GM18873 (cell line): ENCODE results near the gene CSH2.
"Not testable (repeated sequence)": the region's sequence is repeated elsewhere in the genome, so short reads cannot be mapped to it uniquely, and the experiment has no call there.

Experiments
- ATAC-seq: cut with Tn5 transposase; IDR thresholded peaks from one replicate; pipeline ENCODE4 v1.9.1; 2021; ENCODE audit warnings: mild to moderate bottlenecking, moderate library complexity, moderate number of reproducible peaks; ENCODE audit not compliant: unreplicated experiment, low FRiP score

CSH2 gene

DNA sequence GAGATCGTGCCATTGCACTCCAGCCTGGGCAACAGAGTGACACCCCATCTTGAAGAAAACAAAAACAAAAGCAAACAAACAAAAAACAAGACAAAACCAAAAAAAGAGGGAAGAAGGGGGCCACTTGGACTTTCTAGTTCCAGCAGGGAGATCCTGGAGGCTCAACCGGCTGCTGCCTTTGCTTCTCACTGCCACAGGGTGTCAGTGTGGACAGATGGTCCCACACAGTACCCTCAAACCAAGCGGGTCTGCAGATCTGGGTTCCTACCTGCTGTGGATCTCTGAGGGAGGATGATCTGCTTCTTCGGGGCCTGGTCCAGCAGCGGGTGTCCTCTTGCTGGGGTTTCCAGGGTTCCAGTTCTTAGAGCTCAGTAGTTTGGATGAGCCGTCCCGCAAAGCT, 6.9 kb downstream of the CSH2 start:
- not testable (repeated sequence) for ATAC-seq

DNA sequence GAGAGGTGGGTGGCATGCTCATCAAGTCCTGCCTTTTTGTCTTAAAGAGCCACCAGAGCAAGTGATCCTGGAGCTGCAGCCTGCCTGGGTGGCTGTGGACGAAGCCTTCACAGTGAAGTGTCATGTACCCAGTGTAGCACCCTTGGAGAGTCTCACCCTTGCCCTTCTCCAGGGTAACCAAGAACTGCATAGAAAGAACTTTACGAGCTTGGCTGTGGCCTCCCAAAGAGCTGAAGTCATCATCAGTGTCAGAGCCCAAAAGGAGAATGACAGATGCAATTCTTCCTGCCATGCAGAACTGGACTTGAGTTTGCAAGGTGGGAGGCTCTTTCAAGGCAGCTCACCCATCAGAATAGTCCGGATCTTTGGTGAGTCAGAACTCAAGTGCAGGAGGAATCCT, 14.2 kb downstream of the CSH2 start:
- ATAC-seq, result no peak

DNA sequence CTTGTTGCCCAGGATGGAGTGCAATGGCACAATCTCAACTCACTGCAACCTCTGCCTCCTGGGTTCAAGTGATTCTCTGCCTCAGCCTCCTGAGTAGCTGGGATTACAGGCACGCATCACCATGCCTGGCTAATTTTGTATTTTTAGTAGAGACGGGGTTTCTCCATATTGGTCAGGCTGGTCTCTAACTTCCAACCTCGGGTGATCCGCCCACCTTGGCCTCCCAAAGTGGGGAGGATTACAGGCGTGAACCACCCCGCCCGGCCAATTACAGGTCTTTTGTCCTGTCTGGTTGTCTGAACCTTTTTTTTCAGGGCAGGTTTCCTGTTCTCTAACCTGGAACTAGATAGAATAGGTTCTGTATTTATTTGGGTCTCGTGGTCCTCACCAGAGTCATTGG, 17.1 kb downstream of the CSH2 start:
- not testable (repeated sequence) for ATAC-seq

DNA sequence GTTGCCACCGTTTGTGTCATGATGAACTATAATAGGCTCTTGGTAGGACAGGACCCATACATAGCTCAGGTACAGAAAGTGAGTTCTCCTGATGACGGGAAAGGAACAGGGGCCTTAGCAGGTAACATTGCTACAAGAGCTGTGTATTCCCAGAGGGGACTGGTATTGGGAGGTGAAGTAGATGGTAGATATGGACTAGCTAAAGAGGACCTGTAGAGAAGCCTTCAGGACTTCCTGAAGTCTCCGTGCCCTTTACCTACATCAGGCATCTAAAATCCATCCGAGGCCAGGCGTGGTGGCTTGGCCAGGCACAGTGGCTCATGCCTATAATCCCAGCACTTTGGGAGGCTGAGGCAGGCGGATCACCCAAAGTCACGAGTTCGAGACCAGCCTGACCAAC, 18.3 kb downstream of the CSH2 start:
- ATAC-seq, result no peak

DNA sequence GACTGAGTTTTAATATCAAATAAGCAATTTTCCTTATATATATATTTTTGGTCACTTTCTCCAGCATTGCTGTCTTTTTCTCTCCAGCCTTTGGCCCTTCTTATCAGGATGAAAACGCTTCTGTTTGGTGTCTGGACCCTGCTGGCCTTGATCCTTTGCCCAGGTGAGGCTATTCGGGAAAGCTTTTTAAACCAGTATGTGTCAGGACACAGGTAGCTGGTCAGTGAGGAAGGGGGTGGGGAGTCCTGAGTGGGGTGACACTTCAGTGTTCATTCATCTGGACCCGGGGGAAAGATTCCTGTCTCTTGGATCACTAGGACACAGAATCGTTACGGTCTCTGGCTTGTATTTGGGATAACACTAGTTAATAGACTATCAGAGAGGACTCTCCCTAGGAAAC, 18.8 kb downstream of the CSH2 start:
- ATAC-seq, result no peak

DNA sequence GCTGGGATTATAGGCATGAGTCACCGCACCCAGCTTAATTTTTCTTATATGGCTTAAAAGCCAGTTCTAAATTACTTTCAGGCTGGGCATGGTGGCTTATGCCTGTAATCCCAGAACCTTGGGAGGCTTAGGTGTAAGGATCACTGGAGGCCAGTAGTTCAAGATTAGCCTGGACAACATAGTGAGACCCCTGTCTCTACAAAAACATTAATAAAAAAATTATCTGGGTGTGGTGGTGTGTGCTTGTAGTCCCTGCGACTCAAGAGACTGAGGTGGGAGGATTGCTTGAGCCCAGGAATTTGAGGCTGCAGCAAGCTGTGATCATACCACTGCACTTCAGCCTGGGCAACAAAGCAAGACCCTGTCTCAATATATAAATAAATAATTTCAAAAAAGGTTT, 20.2 kb downstream of the CSH2 start:
- no peak for ATAC-seq

DNA sequence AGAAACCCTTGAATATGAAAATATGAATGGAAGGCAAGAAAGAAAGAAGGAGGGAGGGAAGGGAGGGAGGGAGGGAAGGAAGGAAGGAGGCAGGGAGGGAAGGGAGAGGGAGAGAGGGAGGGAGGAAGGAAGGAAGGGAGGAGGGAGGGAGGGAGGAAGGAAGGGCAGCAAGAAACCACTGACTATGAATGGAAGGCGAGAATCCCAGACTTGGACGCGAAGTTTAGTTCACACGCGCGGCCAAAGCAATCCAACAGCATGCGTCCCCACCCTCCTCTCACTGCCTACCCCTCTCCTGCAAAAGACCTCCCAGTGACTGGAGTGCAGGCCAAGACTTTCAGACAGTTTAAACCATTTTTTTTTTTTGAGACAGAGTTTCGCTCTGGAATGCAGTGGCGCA, 23.1 kb downstream of the CSH2 start:
- no peak for ATAC-seq

DNA sequence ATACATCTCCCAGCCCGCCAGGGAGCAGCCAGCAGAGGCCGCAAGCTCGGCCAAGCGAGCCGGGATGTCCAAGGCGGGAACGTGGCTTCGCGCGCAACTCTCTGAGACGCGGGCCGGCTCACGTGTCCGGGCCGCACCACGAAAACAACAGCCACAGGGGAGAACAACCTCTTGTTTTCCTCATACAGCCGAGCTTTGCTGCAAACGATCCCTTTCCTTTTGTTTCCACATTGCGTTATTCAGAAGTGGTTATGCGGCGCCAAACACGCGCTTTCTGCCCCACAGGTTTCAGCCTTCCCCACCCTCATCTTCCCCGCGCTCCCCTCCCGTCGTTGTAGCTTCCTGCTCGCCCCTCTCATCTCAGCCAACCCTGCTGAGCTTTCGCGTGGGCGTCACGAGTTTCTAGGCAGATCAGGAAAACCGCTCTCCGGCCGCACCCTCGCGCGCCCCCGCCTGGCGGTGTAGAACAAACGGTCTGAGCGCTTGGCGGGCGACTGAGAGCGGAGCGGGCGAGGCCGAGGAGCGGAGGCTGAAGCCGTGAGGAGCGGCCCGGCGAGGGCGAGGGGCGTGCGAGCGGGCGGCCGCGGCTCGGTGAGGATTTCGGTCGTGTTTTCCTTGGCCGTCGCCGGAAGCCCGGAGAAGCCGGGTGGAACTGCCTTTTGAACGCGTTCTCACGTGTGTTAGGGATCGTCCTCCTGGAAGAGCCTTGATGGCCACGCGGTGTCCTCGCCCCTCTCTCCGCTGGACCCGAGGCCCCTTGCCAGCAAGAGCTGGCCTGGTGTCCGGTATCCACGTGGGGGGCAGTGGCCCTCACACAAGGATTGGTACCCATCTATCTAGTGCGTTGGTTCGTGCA, 24.4 kb downstream of the CSH2 start:
- peak; percentile 59 for ATAC-seq

DNA sequence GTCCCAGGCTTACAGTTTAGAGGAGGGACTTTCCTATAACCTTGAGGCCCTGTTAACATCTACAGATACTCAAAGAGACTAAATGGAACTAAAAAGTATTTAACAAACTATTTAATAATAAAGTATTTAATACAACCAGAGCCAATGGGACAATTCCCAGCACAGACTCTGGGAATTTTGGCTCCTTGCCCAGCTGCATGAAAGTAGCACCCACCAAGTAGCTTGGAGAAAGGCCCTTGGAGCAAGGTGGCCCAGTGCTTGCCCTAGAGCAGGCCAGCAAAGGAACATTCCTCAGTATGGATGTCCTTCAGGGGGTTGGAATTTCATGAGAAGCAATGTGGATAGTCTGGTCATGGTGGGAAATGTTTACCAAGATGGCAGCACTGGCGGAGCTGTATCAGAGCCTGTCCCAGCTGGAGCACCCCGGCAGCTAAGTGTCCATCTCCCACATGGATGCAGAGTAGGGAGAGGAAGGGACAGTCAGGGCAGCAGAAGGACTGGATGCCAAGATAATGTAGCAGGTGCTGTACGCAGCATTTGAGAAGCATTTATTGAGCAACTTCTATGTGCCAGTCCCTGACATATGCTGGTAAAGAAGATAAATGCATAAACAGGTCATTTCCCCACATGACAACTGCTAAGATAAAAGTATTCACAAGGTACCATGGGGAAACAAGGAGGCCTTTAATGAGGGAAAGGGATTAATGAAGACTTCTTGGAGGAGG, 25.8 kb downstream of the CSH2 start:
- no peak for ATAC-seq

DNA sequence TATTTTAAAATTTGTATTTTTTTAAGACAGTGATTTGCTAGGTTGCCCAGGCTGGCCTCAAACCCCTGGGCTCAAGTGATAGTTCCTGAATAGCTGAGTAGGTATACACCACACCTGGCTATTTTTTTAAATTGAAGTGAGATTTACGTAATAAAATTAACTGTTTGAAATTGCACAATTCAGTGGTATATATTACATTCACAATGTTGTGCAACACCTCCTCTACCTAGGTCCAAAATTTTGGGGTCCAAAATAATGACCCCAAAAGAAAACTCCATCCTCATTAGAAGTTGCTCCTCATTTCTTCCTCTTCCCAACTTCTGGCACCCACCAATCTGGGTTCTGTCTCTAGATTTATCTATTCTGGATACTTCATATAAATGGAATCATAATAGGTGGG, 28.0 kb downstream of the CSH2 start:
- ATAC-seq, result no peak

DNA sequence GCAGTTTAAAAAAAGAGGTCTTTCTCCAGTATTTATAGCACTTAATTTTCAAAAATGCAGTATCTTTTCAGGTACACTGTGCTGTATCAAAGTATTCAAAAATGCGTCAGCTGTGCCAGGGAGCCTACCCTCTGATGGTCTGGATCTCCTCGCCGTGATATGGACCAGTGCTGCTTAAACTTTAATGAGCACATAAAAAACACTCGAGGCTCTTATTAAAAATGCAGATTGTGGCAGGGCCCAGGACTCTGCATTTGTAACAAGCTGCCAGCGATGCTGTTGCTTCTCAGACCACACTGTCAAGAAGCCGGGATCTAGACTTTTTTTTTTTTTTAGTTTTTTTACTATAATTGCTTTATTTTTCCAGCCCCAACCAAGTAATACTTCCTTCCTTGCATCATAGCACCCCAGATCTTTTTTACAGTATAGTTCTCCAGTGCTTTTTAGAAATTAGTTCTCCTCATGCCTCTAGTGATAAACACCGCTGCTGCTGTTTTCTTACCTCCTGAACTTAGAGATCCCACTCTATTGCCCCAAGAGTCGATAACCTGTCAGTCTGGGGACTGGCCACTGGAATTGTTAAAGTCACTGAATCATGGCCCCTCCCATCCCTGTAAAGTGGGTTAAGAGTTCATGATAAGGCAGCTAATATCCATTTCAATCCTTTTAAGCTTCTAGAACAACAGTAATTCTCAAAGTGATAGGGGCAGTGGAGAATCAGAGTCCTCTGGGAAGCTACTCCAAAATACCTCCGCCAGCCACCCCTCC, 29.4 kb downstream of the CSH2 start:
- ATAC-seq, result no peak

DNA sequence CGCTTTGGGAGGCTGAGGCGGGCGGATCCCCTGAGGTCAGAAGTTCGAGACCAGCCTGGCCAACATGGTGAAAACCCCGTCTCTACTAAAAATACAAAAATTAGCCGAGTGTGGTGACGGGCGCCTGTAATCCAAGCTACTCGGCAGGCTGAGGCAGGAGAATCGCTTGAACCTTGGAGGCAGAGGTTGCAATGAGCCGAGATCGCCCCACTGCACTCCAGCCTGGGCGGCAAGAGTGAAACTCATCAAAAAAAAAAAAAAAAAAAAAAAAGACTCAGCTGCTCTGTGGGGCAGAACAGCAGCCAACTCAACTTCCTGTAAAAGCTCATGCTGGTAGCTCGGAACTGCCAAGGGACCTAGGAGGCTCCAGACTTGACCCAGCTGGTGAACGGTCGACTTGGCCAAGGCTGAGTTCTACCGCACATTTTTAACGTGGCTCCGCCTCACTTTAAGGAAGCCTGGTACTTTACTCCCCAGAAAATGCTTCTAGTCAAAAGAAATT, 30.0 kb downstream of the CSH2 start:
- not testable (repeated sequence) for ATAC-seq

DNA sequence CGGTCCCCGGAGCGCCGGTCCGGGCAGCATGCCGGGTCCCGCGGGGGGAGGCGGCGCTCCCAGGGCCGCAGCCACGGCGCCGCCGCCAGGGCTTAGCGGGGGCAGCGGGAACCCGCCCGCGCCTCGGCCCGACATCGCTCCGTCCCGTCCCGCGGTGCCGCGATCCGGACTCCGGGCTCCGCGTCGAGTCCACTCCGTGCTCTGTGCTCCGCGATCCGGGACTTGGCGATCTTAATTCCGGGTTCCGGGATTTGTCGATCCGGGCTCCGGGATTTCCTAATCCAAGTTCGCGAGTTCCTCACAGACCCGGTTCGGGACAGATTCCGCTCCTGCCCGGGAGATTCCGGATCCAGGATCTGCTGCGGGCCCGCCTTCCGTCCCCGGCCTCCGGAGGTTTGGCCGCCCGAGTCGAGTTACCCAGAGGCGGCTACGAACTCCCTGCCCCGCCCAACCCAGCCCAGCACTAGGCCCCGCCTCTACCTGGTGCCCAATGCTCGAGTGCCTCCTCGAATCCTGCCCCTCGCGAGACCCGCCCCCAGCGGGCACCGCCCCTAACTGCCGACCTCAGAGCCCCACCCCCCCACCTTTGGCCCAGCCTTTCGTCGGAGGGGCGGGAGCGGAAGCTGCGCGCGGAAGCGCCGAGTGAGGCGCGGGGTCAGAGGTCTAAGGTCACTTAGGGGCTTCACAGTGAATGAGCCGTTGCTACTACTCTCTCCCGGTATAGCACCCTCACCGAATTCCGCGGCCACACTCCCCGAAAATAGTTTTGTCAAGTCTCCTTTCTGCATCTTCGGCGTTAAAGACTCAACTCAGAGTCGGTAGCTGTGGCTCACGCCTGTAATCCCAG, 30.7 kb downstream of the CSH2 start, which contains the start of gene SMARCD2:
TSS of gene SMARCD2 (minus strand) at position 146 of the 847 bp plus-strand sequence. CDS start at position 135, 11 bp downstream.
- ATAC-seq, result peak; percentile 75

DNA sequence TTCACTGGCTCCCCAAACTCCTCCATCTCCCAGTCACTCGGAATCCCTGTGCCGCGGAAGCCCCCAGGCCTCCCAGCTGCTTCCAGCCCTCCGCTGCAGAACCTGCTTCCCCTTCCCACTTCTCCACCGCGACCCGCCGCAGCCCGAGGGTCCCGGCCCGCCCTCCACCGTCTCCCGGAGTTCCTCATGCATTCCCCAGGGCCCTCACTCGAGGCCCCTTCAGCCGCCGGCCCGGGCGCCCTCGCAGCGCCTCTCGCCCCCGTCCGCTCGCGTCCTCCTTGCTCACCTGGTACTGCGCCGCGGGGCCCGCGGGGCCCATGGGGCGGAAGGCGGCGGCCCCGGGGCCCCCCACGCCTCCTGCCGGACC, 31.3 kb downstream of the CSH2 start:
- peak; percentile 3 for ATAC-seq

DNA sequence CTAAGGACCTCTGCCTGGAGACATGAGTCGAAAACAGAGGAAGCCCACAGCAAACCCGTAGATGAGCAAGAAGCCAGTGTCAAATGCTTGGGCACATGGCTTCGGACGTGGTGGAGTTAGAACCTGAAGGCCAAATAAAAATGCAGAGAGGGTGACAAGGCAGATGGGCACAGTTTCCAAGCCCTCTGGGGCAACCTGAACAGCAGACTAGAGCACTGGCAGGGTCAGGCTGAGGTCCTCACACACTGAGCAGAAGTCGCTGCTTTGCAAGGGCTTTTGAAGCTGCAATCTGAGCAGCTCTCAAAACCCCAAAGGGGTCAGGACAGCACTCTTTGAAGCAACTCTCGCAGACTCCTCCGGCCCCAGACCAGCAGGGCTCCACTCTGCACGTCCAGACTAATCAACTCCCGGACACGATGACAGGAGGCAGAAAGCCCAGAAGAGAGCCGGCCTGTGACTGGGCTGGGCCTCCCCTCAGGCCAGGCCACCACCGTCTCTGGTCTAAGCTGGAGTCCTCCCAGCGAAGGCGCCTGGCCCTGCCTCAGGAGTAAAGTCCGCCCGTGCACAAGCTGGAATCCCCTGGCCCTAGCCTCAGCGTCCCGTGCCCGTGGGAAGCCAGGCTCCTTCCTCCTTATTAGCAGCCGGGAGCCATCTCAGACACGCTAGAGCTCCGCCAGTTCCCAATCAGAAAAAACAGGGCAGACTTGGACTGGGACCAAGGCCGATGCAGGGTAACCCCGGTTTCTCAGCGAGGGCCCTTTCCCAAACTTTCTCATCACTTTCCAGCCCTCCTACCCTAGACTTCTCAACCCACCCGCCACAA, 31.9 kb downstream of the CSH2 start:
- ATAC-seq, result no peak

DNA sequence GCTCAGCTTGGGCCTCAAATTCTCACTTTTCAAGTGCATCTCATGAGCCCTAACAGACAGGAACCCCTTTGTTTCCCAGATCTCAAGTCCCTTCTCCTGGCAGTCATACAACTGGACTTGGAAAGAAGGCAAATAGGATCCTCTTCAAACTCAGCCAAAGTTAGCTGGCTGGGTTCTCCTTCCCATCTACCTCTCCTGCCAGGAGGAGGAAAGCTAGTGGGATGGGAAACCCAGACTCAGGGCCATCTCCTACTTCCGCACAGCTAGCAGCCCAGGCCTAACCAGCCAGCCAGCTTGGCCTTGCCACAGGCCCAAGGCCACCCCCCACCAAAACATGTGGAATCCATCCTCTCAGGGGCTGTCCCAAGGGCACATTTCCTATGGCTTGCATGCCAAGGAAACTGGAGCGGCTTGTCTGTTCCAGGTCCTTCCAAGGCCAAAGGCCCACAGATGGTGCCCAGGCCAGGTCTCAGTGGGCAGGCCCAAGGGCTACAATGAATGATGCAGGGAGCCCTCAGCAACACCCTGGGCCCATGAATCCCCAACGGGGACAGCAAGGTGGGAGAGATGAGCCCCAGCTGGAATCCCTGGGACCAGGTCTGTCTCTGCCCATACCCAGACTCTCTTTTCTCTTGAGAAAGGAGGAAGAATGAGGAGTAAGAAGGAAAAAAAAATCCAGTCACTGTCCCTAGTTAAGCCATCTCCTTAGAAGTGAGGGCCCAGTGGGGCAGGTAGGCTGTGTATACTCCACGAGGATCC, 32.7 kb downstream of the CSH2 start:
- ATAC-seq, result no peak

DNA sequence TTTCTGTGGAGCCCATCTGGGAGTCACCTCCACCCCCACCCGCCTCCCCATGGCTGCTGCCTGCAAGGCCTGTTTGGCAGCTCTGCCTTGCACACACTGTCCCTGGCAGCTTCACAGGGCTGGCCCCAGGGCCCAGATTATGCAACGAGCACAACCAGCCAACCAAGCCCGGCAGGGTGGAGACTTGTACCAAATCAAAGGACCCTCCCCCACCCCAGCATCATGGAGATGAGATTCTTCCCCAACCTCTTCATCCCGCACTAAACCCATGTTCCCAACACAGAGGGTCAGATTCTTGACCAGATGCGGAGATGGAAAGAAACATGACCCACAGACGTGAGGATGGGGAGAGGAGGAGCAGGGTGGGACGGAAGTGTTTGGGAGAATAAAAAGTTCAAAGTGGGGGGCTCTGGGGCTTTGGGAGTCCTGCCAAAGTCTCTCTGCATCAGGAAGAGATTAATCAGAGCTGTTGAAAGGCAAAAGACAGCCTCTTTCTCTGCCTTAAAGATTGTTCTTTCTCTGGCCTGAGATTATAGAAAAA, 34.8 kb downstream of the CSH2 start:
- ATAC-seq, result no peak

DNA sequence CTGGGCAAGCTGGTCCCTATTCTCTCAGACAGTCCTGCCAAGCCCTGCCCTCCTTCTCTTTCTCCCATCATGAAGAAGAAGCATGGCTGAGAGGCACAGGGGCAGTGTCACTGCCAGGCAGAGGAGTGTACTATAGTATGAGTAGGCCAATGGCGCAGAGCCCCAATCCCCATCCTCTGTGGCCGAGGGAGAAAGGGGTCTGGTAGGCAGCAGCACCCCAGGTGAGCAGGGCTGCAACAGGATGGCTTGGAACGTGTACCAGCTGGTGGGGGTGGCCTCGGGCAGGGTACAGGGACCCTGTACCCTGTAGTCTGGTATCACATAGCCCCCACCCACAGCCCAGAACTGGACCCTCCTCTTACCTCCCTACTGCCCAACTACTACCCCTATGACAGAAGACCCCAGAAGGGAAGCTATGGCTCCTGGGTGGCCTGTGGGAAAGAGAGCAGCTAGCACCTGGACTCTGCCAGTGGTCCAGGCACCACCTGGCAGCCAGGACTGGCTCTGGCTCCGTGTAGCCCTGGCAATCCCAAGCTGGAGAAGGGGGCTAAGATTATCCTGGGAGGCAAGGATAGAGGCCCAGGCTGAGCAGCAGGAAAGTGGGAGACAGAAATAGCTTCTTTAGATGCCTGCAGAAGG, 35.4 kb downstream of the CSH2 start:
- ATAC-seq, result no peak
